Panc1 (cell line): ENCODE measurements around the gene ALKBH3.

Experiments
- CTCF ChIP-seq: fragments of 450-650 bp; IDR thresholded peaks from 2 replicates; pipeline ENCODE4 v1.5.1; 2017; ENCODE audit warnings: mild to moderate bottlenecking
- POLR2AphosphoS5 ChIP-seq: IDR thresholded peaks from 2 replicates; pipeline ENCODE4 v1.6.1; 2012; ENCODE audit warnings: mild to moderate bottlenecking, low read depth, low read length, moderate library complexity
- REST ChIP-seq, 2 experiments: IDR thresholded peaks; 2 replicates each; pipeline ENCODE4 v1.6.1; 2011 to 2012; ENCODE audit warnings: low read depth in 2 of 2, control low read depth in 1 of 2, low read length in 1 of 2, mild to moderate bottlenecking in 1 of 2, moderate library complexity in 1 of 2; ENCODE audit not compliant: insufficient read depth in 1 of 2
- SIN3A ChIP-seq: IDR thresholded peaks from 2 replicates; pipeline ENCODE4 v1.6.1; 2012; ENCODE audit warnings: low read depth, mild to moderate bottlenecking, low read length, moderate library complexity, borderline replicate concordance; ENCODE audit not compliant: insufficient read depth
- TCF7L2 ChIP-seq: IDR thresholded peaks from 2 replicates; pipeline ENCODE4 v1.6.1; 2011; ENCODE audit warnings: mild to moderate bottlenecking, low read depth, low read length, inconsistent platforms

GRCh38 chr11:43913829-43914380 is 33.3 kb downstream of the ALKBH3 start:
- TF ChIP-seq CTCF: no peak
- no peak for TF ChIP-seq REST (IDR thresholded peaks at IDR 0.05; ENCODE audit: insufficient read depth in 1 of 2, low read depth in 2 of 2, low read length in 1 of 2)
- TF ChIP-seq POLR2AphosphoS5: no peak
- TF ChIP-seq SIN3A: no peak
- no peak for TF ChIP-seq TCF7L2
